Measurements from ENCODE around the gene SIPA1L3. TPM values are rescaled to one million over a fixed set of nuclear protein-coding genes. Genes with fewer than 3 reads are reported as not detected.

The SIPA1L3 gene
- total and polyA plus RNA-seq, 2 donors from 2014 or later, result 5.8 to 61.7 TPM

- H3K4me1 ChIP-seq (ENCODE audit: control insufficient read depth in 2 of 3, insufficient read depth in 2 of 3, low read depth in 1 of 3, low read length in 3 of 3), result no peaks in the 10 kb centered on the region
- no peaks in the 10 kb centered on the region for H3K9me3 ChIP-seq (ENCODE audit: control insufficient read depth in 2 of 3, insufficient read depth in 1 of 3, low read length in 3 of 3)
- H3K27me3 ChIP-seq (ENCODE audit: control insufficient read depth, insufficient read depth, low read length), result no peaks in the 10 kb centered on the region
- no peak overlapping the region for H3K4me3 ChIP-seq (ENCODE audit: low read length in 3 of 3)
- DNase-seq (no peak), FAIRE-seq (no peak)
- no peak overlapping the region for H3K9ac ChIP-seq (ENCODE audit: low read length in 3 of 3)
- no peak for TF ChIP-seq CTCF (IDR thresholded peaks at IDR 0.05; ENCODE audit: borderline replicate concordance, extremely low read depth, insufficient read depth)
- no peak overlapping the region for H3K27ac ChIP-seq (ENCODE audit: low read depth in 2 of 2, low read length in 2 of 2)
- H3K36me3 ChIP-seq (ENCODE audit: control insufficient read depth in 2 of 3, insufficient read depth in 3 of 3, low read length in 3 of 3), result no peaks in the 10 kb centered on the region
- intact Hi-C loops (cut with DNase I), result no loop called here
Observed at GRCh38 chr19:38043649-38044144, 136.7 kb downstream of the SIPA1L3 start.

- TF ChIP-seq CTCF (IDR thresholded peaks at IDR 0.05; ENCODE audit: borderline replicate concordance, extremely low read depth, insufficient read depth), result no peak
- H3K4me3 ChIP-seq (ENCODE audit: low read length in 3 of 3), result no peak overlapping the region
- H3K4me1 ChIP-seq (ENCODE audit: control insufficient read depth in 2 of 3, insufficient read depth in 2 of 3, low read depth in 1 of 3, low read length in 3 of 3), result no peaks in the 10 kb centered on the region
- no peak for FAIRE-seq
- no peaks in the 10 kb centered on the region for H3K36me3 ChIP-seq (ENCODE audit: control insufficient read depth in 2 of 3, insufficient read depth in 3 of 3, low read length in 3 of 3)
- no peaks in the 10 kb centered on the region for H3K9me3 ChIP-seq (ENCODE audit: control insufficient read depth in 2 of 3, insufficient read depth in 1 of 3, low read length in 3 of 3)
- H3K27me3 ChIP-seq (ENCODE audit: control insufficient read depth, insufficient read depth, low read length), result no peaks in the 10 kb centered on the region
- intact Hi-C loops (cut with DNase I), result no loop called here
- no peak overlapping the region for H3K27ac ChIP-seq (ENCODE audit: low read depth in 2 of 2, low read length in 2 of 2)
- no peak for DNase-seq
- H3K9ac ChIP-seq (ENCODE audit: low read length in 3 of 3), result no peak overlapping the region
Observed at GRCh38 chr19:38044267-38045111, 137.5 kb downstream of the SIPA1L3 start.

GRCh38 chr19:38045554-38046253 is 138.7 kb downstream of the SIPA1L3 start:
- H3K4me3 ChIP-seq (ENCODE audit: low read length in 3 of 3), result no peak overlapping the region
- FAIRE-seq, result no peak
- DNase-seq, result peak in 1 of 5 donors; percentile 41
- H3K36me3 ChIP-seq (ENCODE audit: control insufficient read depth in 2 of 3, insufficient read depth in 3 of 3, low read length in 3 of 3), result no peaks in the 10 kb centered on the region
- H3K27ac ChIP-seq (ENCODE audit: low read depth in 2 of 2, low read length in 2 of 2), result no peak overlapping the region
- no peak for TF ChIP-seq CTCF (IDR thresholded peaks at IDR 0.05; ENCODE audit: borderline replicate concordance, extremely low read depth, insufficient read depth)
- H3K9me3 ChIP-seq (ENCODE audit: control insufficient read depth in 2 of 3, insufficient read depth in 1 of 3, low read length in 3 of 3), result no peaks in the 10 kb centered on the region
- H3K27me3 ChIP-seq (ENCODE audit: control insufficient read depth, insufficient read depth, low read length), result no peaks in the 10 kb centered on the region
- no peak overlapping the region for H3K9ac ChIP-seq (ENCODE audit: low read length in 3 of 3)
- no peaks in the 10 kb centered on the region for H3K4me1 ChIP-seq (ENCODE audit: control insufficient read depth in 2 of 3, insufficient read depth in 2 of 3, low read depth in 1 of 3, low read length in 3 of 3)
- intact Hi-C loops (cut with DNase I), result no loop called here
